ENCODE data around the gene ACAP1.

The ACAP1 gene
- 3.3 to 21.0 (median 9.8) reads per million in 17 experiments for total RNA-seq

DNA sequence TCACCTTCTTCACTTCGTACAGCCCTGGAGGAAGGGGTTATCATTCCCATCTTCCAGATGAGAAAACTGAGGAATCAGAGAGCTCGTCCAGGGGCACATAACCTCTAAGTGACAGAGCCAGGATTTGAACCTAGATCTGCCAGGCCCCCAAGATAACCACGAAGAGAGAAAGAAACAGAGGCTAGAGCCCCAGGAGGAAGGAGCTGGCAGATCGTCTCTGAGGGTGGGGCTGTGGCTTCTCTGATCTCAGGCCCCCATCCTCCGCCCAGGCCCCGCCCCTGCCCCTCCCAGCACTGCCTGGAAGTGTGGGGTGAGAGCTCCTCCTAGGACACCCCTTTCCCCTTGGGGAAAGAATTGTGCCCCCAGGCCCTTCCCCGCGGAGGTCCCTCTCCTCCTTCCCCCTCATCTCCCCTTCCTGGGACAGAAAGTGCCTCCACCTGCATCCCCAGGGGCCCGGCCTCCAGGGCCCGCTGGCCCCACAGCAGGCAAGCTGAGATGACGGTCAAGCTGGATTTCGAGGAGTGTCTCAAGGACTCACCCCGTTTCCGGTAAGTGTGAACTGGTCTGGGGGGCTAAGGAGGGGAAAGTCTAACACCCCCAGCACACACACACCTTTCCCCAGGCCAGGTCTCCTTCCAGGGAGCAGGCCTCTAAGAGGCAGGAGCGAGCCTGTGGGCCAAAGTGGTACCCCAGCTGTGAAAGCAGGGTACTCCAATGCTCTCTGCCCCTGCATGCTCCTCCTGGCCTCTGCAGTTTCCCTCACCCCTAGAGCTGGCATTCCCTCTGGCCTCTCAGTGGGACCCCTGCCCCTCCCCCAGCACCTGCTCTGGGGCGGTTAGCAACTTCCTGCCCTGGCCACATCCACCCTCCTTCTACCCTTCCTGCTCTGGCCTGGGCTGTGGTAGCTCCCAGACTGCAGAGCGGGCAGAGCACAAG, at the start of gene ACAP1:
ACAP1 (plus strand) TSS at position 290 of the 936 bp plus-strand sequence; CDS start at position 496, 206 bp downstream.
- DNase-seq: peak in 3 of 4 experiments; percentile 22 to 71 (median 57)

DNA sequence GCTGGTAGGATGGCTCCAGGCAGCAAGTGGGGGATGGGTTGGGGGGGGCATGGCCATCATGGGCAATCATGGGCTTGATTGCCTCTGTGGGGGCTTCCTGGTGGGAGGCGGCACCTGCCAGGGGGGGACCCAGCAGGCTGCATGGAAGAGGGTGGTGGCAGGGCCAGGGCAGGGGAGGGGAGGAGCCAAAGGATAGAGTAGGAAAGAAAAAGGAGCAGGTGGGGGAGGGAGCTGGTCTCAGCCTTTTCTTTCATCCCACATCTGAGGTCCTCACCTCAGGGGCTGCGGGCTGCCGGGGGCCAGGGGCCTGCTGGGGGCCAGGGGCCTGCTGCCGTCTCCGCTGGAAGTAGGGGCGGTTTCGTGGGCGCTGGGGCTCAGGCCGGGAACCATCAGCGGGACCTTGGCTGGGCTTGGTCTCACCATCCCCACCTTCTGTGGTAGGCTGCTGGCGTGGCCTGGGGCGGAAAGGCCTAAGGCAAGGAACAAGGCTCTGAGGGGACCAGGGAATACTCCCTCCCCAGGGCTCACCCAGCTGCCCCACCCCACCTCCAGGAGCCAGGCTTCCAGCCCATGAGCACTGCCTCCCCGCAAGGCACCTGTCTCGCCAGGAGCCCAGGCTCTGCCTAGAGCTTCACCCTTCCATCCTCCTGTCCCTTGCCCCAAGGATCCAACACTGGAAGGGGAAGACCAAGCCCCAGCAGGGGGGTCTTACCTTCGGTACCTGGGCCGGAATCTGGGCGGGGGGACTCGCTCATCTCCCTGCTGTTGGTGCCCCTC, 46.9 kb upstream of the ACAP1 start:
- DNase-seq: no peak

DNA sequence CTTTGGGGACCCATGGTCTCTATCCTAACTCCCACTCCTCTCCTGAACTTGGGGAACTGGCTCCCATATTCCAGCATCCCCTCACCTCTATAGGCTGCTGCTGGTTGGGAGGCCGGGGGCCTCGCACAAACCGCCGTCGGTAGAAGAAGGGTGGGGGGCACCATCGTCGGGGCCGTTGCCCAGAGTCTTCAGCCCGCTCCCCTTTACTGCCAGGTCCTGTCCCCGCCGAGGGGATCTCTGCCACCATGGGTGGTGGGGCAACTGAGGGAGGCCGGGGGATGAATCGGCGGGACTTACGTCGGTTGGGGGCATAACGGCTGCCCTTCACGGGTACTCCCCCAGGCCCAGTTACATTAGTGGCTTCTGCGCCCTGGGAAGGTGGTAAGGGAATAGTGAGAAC, 46.2 kb upstream of the ACAP1 start:
- no peak for DNase-seq

- no peak for DNase-seq
Measured at GRCh38 chr17:7290685-7291084, 45.6 kb upstream of the ACAP1 start.

GRCh38 chr17:7292194-7292593, 44.1 kb upstream of the ACAP1 start:
- DNase-seq: no peak

GRCh38 chr17:7292729-7293128, 43.6 kb upstream of the ACAP1 start:
- DNase-seq: no peak

DNA sequence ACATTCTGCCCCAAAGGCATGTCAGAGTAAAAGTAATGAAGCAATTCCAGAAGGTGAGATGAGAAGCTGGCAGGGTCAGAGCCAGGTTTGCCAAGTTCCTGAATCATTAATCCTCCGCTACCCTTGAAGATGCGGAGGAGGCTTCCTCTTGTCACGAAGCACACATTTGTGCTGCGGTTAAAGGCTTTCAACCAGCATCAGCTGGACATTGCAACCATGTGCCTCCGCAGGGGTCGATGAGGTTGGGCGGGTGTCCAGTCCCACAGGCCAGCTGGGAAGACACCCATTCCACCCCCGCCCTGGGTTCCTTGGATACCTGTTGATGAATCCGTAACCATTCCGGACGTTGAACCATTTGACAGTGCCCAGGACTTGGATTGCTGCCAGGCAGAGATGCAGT, 43.2 kb upstream of the ACAP1 start:
- DNase-seq: no peak

GRCh38 chr17:7293816-7294613, 42.3 kb upstream of the ACAP1 start:
- DNase-seq: no peak

- peak; percentile 24 to 66 (median 43) for DNase-seq
Measured at GRCh38 chr17:7294614-7295153, 41.6 kb upstream of the ACAP1 start, which contains the start of gene YBX2. TSS of gene YBX2 (minus strand) at chr17:7294639. CDS start at chr17:7294500, 139 bp downstream.

DNA sequence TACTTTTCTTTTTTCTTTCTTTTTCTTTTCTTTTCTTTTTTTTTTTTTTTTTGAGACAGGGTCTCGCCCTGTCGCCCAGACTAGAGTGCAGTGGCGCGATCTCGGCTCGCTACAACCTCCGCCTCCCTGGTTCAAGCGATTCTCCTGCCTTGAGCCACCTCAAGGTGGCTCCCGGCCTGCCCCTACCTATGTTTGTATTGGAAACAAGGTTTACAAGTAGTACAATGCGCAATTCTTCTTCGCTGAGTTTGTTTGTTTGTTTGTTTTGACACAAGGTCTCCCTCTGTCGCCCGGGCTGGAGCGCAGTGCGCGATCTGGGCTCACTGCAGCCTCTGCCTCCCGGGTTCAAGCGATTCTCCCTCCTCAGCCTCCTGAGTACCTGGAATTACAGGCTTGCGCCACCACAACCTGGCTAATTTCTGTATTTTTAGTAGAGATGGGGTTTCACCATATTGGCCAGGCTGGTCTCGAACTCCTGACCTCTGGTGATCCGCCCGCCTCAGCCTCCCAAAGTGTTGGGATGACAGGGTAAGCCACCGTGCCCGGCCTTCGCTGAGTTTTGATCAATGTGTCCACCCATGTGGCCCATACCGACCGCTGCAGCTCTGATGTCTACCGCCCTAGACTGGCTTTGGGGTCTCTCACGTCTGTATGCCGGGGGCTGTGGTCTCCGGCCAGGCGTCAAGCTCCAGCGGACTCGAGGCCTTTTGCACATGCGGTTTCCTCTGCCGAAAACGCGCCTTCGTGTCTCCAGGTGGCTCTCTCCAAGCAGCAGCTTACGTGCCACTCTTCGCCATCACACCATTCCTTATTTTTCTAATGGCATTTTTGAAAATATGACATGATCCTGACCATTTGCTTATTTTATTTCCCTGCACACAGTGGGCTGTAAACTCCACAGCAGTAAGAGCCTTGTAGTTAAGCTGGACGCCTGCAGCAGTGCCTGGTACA, 40.8 kb upstream of the ACAP1 start:
- DNase-seq: no peak

DNA sequence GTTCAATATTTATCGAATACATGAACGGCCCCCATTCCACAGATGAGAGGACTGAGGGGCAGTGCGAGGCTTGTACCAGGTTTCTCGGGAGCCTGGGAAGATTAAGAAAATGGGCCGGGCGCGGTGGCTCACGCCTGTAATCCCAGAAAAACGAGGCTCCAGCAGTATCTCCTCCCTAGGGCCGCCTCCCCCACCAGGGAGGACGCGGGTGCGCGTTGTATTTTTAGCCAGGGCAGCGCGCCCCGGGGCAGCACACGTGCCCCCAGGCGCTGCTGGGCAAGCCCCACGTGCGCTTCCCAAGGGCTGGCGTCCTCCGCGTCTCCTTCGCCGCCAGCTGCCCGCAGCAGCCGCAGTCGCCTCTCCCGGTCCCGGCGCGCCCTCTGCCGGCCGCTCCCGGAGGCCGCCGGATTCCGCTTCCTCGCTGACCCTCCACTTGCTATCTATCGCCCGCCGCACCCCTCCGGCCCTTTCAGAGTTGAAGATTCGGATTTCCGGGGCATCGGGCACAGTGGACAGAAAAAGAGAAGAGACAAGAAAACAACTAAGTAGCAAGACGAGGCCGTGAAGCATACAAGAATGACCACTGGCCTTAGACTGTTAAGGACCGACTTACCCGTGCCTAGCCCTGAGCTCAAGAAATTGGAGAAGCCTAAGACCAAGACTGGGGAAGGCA, 40.0 kb upstream of the ACAP1 start:
- DNase-seq: peak; percentile 90 to 95 (median 94)

GRCh38 chr17:7304179-7304578, 32.1 kb upstream of the ACAP1 start:
- DNase-seq: no peak

- DNase-seq: peak; percentile 100
Measured at GRCh38 chr17:7306911-7307685, 29.2 kb upstream of the ACAP1 start, which contains the start of gene EIF5A. TSS of gene EIF5A (plus strand) at chr17:7307628. CDS start at chr17:7309636, 2,008 bp downstream.

GRCh38 chr17:7307686-7308624, 28.4 kb upstream of the ACAP1 start:
- DNase-seq: peak; percentile 76 to 90 (median 80)

DNA sequence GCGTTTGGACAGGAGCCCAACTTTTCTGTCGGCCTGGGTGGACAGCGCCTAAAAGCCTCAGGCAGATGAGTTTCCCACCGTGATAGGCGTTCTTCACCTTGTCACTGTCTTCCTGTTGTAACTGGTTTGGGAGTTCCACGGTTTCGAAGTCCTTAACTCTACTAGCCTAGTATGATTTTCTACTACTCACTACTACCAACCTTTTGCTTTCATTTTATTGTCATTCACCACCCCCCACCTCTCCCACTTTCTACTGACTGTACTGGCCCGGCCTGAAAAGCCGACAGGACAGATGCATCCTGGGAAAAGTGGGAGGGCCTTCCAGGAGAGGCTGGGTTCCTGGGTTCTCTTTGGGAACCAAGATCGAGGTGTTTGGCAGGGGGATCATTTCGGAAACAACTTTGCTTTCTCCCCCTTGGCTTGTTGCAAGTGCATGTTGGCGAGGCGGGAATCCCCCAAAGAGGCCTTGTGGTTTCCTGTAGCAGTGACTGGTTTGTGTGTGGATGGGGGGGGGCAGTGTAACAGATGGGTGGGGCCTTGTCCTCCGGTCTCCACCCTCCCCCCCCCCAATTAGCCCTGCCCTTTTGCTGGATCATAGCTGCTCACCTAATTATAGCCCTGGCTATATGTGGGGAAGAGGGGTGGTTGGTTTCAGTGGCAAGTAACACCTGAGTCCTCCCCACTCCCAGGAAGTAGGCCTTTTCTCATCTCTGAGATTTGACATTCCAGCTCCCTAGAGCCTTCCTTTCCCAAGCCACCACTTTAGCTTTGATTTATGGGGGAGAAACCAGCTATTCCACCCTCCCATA, 27.5 kb upstream of the ACAP1 start:
- DNase-seq: peak; percentile 69 to 83 (median 82)

DNA sequence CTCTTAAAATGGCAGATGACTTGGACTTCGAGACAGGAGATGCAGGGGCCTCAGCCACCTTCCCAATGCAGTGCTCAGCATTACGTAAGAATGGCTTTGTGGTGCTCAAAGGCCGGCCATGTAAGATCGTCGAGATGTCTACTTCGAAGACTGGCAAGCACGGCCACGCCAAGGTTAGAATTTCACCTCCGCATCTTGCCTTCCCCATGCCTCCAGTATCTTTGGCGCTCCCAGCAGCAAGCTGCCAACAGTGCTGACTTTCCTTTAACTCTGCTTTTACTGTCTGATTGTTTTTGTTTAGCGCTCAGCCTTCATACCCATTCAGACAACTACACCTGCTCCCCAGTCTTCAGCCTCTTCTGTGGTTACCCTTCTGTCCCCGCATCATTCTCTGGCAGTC, 26.7 kb upstream of the ACAP1 start:
- DNase-seq: no peak

- DNase-seq: no peak
Measured at GRCh38 chr17:7311110-7311705, 25.1 kb upstream of the ACAP1 start.
